GM15510 (cell line): ENCODE results near the gene COQ9.

Experiments used
- POLR2A ChIP-seq: IDR thresholded peaks from 3 replicates; pipeline ENCODE4 v1.6.1; 2011; ENCODE audit warnings: borderline replicate concordance; ENCODE audit not compliant: insufficient read length; ENCODE audit errors: extremely low read depth

COQ9 gene, protein sequence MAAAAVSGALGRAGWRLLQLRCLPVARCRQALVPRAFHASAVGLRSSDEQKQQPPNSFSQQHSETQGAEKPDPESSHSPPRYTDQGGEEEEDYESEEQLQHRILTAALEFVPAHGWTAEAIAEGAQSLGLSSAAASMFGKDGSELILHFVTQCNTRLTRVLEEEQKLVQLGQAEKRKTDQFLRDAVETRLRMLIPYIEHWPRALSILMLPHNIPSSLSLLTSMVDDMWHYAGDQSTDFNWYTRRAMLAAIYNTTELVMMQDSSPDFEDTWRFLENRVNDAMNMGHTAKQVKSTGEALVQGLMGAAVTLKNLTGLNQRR

DNA sequence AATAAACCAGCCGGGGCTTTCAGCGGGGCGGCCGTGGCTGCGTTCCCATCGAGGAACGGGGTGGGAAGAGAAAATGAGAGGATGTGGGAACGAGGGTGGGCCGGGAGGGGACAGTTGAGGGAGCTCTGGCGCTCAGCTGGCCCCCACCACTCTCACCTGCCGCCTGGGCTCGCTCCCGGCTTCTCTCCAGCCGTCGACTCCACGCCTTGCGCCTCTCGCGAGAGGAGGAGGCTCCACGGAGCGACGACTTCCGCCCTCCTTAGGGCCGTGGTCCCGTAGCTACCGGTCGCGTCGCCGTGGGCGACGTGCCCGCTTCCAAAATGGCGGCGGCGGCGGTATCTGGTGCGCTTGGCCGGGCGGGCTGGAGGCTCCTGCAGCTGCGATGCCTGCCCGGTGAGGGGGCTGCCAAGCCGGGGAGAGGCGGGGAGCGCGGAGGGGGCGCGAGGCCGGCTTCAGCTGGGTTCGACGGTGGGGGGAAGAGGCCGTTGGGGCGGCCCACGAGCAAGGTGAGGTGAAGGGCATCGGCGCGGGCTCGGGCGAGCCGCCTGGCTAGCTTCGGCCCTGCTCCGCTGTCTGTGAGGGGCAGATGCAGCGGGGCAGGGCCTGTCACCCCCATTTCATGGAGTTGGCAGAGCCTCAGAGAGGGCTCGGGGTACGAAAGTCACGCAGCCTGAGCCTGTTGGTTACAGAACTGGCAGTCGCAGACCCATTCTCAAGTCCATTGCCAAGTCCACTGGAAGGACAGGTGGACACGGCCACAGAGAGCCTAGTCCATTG is at the start of gene COQ9, which contains the start of gene CIAPIN1:
COQ9 (plus strand) TSS at position 294 of the 777 bp plus-strand sequence; CDS start at position 321, 27 bp downstream.
CIAPIN1 (minus strand) TSS at position 200 of the 777 bp plus-strand sequence. CDS start 6,457 bp downstream, outside the sequence.
- peak; percentile 96 for TF ChIP-seq POLR2A

DNA sequence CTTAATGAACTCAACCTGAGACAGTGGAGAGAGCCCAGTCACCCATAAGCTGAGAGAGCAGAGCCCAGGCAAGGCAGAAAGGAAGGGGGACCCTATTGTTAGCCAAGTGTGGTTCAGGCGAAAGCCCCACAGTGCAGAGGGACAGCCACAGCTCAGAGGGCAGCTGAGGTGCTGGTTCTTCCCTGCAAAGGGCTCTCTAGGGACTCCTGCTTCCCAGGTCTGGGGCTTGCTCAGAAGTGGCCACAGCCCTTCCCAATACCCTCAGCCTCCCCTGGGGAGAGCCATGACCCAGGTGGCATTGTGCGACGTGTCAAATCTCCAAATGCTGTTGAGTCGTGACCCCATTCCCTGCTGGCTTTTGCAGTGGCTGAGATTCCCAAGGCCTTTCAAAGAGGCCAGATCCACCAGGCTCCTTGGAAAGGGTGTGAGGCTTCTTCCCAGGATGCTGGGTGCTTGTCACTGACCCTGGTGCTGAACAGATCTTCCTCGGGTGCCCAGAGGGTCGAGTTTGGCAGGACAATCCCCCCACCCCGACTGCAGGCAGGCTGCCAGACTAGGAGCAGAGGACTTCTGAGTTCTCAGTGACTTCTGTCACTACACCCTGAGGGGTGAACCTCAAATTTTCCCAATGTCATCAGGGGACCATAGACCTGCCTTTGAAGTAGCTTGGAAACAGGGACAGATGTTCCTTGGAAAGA is 45.2 kb upstream of the COQ9 start:
- no peak for TF ChIP-seq POLR2A

DNA sequence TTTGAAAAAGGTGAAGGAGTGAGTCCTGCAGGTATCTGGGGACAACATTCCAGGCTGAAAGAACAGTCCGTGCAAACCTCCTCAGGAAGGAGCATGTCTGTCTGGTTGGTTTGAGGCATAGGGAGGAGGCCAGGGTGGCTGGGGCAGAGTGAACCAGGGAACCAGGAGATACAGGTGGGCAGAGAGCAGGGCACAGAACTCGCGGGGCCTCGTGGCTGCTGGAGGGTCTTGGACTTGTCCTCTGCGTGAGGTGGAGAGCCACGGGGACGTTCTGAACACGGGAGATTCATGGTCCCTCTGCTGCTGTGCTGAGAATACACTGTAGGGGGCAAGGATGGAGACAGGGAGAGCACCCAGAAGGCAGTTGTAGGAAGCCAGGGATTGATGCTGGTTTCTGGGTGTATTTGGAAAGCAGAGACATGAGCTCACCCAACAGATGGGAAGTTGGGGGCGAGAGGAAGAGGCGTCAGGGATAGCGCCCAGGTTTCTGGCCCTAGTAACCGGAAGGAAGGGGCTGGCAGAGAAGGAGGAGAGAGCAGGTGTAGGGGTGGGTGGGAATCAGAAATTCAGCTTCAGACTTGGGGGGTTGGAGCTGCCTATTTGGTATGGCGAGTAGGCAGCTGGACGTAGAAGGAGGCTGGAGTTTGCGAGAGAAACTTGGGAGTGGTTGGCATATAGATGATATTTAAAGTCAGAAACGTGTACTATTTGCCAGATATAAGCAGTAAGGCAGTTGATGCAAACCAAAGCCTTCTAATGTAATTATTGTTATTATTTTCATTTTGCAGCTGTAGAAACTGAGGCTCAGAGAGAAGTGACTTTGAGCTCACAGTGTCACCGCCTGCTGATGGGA is 43.1 kb upstream of the COQ9 start, which contains the start of gene CCL17:
CCL17 (plus strand) TSS at position 803 of the 853 bp plus-strand sequence. CDS start 9,166 bp downstream, outside the sequence.
- TF ChIP-seq POLR2A = no peak

DNA sequence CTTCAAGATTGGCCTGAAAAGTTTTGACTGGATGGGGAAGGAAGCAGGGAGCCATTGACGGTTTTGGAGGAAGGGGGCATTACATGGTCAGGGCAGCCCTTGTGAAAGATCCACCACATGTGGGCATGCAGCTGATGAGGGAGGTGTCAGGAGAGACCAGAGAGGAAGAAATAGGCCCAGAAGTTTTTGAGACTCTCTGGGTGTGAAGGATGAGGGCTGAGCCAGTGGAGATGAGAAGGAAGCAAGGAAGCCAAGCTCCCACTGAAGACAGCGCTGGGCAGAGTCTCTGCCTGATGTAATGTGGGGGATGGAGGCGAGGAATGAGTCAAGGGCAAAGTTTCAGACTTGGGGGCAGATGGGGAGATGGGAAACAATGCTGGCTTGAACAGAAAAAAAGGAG is 42.2 kb upstream of the COQ9 start:
- no peak for TF ChIP-seq POLR2A

DNA sequence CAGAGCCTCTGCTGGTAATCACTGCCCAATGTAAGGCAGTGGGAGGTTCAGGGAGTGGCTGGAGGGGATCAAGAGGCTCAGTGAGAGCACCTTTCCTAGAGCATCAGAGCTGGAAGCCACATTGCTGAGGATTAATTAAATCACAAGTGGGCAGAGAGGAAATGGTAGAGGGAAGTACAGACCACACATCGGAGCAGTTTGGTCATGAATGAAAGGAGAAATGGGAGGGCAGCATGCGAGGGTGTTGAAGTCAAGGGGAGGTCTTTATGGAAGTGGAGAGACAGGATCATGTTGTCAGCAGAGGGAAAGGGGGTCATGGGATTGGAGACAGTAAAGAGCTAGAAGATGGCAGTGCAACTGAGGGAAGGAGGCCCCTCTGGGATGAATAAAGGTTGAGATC is 40.4 kb upstream of the COQ9 start:
- no peak for TF ChIP-seq POLR2A

DNA sequence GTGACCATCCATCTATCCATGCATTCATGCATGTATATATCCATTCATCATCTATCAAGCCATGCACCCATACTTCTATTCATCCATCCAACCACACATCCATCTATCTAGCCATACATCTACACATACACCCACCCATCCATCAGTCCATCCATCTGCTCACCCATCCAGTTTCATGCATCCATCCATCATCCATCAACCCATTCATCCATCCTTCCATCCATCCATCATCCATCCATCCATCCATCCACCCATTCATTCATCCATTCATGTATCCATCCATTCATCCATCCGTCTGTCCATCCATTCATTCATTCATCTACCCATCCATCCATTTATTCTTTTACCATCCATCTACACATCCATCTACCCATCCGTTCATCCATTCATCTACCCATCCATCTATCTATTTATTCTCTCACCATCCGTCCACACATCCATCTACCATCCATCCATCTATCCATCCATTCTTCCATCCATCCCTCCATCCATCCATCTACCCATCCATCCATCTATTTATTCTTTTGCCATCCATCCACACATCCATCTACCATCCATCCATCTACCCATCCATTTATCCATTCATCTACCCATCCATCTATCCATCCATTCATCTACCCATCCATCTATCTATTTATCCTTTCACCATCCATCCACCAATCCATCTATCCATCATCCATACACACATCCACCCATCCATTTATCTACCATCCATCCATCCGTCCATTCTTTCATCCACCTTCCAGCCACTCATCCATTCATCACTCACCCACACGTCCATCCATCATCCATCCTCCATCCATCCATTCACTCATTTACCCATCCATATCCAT is 39.5 kb upstream of the COQ9 start:
- TF ChIP-seq POLR2A = no peak

DNA sequence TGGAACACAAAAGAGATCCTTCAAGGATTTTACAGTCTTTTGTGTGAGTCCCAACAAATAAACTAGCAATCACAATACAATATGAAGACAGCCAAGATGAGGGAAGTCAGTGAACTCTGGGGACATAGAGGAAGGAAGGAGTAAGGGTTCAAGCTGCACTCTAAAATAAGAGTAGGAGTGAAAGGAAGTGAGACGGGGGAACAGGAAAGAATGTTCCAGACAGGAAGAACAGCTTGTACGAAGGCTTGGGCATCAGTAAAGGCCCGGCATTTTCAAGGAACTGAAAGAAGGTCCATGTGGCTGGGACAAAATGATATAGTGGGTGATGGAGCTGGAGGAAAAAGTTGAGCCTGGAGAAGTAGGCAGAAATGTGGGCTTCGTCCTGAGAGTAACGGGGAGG is 38.2 kb upstream of the COQ9 start:
- no peak for TF ChIP-seq POLR2A

DNA sequence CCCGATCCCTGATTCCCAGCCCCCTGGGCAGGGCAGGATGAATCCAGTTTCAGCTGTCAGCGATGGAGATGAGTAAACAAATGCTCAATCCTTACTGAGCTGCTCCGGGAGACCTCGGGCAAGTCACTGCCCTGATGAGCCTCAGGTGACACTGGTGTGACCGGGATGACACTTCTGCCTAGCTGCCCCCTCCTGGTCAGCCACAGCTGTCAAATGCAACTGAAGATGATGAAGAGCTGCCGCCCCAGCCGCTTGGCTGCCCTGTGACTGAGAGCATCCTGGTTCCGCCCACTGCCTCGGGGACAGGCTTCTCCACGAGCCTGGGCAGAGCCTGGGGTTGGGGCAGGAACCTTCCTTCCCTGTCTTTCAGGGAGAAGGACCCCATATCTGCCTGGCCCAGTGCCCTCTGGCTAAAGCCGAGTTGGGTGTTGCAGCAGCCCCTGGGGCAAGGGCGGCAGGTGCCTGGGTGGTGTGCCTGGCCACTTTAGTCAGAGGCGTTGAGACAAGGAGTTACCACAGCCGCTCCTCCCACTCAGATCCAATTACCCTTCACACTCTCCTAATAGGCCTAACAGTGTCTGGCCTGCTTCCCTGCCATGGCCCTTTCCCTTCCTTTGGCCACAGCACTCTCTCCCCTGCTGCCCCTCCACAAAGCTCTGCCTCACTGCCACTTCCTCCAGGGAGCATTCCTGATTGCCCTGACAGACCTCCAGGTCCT is 37.2 kb upstream of the COQ9 start:
- TF ChIP-seq POLR2A = no peak

DNA sequence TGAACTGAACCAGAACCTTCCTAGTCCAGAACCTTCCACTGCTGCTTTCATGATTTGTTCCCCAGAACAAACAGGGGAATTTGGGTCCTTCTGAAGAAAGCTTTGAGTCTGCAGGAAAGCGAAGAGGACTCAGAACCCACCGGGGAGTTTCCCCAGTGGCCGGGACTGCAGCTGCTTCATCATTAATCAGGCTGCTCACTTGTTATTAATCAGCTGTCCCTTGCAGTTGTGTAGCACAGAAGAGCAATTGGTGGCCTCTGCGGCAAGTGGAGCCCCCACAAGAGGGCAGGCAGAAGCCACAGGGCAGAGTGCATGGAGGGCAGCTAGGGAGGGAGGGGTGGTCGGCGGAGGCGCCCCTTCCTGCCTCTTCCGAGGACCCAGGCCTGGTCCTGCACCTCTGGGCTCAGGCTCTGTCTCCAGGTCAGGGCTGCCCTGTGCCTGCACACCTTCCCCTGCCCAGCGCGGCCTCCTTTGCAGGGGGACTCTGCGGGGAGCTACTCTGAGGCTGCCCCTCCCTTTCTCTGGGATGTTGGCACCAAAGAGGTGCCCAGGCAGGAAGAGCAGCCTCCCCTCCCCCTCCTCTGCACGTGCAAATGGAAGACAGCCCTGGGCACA is 35.8 kb upstream of the COQ9 start:
- TF ChIP-seq POLR2A = no peak

DNA sequence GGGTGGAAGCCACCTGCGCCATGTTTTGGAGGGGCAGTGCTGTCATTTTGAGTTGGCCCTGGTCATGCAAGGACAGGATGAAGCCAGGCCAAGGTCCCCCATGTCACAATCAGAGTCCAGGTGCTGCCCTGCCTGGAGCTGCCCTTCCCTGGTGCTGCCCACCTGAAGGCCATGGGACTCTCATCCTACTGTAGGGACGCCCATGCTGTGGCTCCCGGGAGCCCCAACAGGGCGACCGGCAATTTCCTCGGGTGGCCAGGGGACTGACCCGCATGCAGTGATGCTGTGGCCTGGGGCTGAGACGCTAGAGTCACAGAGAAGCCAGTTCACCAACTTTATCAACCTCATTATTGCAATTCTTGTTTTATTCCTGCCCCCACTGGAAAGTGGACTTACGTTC is 34.7 kb upstream of the COQ9 start:
- no peak for TF ChIP-seq POLR2A

DNA sequence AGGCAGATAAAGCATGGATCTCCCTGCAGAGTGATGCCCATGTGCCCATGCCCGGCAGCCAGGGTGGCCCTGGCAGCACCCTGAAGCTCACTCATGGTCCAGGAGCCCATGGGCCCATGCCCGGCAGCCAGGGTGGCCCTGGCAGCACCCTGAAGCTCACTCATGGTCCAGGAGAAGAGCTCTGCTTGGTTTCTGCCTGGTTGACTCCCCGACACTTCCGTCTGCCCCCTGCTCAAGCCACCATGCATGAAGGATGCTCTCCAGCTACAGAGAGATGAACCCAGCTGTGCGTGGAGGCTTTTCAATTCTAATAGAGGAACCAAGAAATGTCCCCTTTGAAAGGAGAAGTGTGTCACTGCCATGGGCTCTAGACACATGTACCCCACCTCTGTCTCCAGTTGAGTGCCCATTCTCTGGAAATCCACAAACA is 34.0 kb upstream of the COQ9 start:
- no peak for TF ChIP-seq POLR2A

DNA sequence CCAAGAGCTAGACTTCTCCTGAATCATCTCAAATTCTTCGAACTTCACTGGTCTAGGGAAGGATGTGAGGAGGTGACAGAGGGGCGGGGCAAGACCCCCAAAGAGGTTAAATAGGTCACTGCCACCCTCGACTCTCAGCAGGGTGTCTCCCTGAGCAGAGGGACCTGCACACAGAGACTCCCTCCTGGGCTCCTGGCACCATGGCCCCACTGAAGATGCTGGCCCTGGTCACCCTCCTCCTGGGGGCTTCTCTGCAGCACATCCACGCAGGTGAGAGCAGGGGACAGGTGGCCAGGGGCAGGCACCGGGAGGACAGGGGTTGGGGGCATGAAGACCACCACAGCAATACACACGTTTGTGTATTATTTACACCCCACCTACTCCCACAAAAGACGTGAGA is 33.5 kb upstream of the COQ9 start:
- no peak for TF ChIP-seq POLR2A
